RCC 7860 (cell line): ENCODE data around the gene PABPN1L.
"Not testable (repeated sequence)": the region's sequence is repeated elsewhere in the genome, so short reads cannot be mapped to it uniquely, and the experiment has no call there.

Source experiments
- DNase-seq: peaks from one replicate; pipeline ENCODE4 v3.0.0-alpha.2; 2015; ENCODE audit warnings: low spot score
- FAIRE-seq: peaks from 2 replicates; lab custom pipeline; 2012; peaks lifted over from hg19 to GRCh38; lab: Jason Lieb, UNC

PABPN1L gene

DNA sequence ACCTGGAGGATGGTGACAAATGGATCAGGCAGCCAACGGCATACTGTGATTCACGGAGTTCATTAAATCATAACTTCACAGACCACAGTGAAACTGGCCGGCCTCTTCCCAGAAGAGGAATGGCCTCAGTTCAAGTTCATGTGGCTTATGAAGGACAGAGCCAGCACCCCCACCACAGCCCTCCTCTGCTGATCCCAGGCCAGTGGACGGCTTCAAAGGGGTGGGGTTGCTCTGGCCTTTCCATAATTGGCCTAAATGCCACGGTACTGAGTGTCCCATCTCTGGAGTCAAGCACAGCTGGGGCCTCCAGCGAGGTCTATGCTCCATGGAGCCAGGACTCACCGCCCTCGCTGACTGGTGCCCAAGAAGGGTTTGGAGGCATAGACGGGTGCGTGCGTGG is 31.1 kb downstream of the PABPN1L start:
- no peak for DNase-seq
- FAIRE-seq, result no peak

DNA sequence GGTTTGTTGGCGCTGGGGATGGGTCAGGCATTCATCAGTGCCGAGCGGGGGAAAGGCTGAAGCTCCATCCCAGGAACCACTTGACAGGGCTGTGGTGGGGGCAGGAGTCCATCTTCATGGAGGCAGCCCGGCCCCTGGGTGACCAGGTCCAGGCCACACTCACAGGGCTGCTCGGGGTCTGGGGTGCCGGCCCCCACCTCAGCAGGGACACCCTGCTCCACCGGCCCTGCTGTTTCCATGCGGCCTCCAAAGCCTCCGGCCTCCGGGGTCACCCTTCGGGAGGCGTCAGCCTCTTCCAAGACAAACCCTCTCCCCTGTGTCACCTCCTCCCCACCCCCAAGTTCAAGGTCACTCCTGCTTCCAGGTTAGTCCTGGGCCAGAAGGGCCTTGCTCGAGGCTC is 31.8 kb downstream of the PABPN1L start:
- DNase-seq, result no peak
- FAIRE-seq, result no peak

DNA sequence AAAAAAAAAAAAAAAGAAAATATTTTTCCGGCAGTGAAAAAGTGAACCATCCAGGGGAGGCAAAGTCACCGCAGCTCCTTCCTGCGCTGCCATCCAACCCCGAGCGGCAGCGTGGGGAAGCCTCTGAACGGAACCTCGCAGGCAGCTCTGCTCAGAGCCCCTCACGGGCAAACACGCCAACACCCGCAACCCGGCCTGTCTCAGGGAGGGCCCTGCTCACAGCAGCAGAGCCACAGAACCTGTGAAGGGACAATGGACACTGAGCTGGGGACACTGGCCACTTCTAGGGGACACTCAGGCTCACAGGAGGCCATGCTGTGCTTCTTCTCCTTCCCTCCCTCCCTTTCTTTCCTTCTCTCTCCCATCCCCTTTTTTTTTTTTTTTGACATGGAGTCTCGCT is 33.4 kb downstream of the PABPN1L start:
- DNase-seq (no peak), FAIRE-seq (no peak)

DNA sequence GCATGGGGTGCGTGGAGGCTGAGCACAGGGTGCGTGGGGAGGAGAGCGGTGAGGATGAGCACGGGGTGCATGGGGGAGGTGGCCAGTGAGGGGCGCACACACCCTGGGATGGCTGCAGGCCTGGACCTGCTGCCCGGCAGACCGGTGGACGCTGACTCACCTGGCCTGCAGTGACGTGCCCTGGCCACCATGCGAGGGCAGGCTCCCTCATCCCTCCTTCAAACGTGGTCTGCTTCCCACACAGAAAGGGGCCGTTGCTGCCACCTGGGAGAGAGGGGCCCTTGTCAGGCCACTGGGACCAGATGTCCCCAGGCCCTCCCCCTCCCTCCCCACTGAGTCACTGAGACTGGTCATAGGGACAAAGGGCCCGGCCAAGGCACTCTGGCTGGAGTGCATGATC is 34.6 kb downstream of the PABPN1L start:
- FAIRE-seq (no peak), DNase-seq (no peak)

DNA sequence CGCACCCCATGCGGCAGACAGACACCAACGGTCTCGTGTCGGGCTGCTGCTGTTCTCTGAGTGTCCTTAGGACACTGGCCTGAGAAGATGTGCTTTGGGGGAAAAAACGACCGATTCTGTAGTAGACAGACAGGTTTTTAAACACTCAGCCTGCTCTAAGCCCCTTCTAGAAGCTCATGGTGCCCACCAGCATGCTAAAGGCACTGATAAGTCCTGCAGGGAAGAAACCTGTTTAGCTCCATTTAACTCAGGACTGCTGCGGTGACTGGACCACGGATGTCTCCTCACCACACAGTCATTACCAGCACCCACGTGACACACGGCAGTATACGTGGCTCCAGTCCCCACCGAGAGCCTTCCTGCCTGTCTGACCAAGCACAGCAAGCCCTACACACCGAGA is 35.7 kb downstream of the PABPN1L start:
- DNase-seq, result no peak
- no peak for FAIRE-seq

DNA sequence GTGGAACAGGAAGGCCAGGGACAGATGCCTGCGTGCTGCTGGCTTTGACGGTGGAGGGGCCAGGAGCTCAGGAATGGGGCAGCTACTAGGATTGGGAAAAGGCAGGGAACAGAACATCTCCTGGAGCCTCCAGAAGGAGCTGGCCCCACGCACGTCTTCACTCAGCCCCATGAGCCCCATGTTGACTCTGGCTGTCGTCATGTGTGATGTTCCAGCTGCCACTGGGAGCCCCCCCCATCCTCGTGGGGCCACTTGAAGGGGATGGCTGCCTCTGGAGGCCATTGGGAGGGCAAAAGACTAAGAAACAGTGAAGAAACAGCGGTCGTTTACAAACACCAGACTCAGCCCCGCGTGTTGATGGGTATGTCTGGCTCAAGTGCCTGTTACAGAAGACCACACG is 36.2 kb downstream of the PABPN1L start:
- FAIRE-seq (no peak), DNase-seq (no peak)

DNA sequence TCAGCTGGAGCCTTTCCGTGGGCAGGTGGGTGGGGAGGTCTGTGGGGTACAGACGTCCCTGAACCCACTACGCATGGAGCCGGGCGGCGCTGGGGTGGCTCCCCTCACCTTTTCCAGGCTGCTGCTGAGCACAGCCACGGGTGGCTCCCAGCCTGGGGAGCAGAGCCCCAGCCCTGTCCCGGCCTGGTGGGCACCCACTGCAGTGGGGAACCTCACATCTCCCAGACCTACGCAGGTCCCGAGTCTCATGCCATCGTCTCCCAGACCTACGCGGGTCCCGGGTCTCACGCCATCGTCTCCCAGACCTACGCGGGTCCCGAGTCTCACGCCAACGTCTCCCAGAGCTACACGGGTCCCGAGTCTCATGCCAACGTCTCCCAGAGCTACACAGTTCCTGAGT is 37.7 kb downstream of the PABPN1L start:
- FAIRE-seq (no peak), DNase-seq (no peak)

DNA sequence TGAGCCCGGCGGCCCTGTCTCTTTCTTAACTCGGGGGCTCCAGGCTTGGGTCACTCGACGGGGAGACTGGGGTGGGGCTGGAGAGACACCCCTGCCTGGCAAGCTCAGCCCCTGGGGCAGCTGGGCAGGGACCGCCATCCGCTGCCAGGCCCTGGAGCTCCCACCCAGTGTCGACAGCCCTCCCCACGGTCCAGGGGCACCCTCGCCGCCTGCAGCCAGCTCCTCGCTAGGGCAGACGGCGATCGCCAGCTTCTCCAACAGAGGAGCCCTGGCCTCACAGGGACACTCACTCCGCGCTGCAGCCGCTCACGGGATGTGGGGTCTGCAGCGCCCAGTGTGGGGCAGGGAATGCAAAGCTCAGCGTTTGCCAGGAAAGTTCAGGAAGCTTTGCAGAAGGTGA is 38.7 kb downstream of the PABPN1L start:
- no peak for FAIRE-seq
- DNase-seq, result no peak

DNA sequence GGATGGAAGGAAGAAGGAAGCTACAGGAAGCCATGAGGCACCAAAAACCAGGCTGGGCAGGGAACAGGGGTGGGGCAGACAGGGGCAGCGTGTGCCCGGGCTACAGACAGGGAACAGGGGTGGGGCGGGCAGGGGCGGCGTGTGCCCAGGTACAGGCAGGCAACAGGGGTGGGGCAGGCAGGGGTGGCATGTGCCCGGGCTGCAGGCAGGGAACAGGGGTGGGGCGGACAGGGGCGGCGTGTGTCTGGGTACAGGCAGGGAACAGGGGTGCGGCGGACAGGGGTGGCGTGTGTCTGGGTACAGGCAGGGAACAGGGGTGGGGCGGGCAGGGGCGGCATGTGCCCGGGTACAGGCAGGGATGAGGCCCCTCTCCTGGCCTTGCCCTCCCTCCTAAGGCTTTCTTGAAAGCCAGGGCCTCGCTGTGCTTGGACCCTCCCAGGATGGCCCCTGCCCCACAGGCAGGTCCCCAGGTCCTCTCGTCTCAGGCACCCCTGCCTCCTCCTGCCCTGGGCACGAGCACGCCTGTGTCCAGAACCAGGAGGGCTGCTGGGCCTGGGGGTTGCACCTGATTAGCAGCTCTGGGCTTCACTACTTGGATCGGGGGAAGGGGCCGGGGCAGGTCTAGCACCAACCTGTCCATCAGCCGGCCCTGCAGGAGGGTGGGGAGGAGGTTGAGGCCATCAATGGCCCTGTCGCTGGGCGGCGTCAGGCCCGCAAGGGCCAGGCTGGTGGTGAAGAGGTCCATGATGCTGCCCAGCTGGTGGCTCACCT is 40.2 kb downstream of the PABPN1L start:
- DNase-seq, result no peak
- no peak for FAIRE-seq

DNA sequence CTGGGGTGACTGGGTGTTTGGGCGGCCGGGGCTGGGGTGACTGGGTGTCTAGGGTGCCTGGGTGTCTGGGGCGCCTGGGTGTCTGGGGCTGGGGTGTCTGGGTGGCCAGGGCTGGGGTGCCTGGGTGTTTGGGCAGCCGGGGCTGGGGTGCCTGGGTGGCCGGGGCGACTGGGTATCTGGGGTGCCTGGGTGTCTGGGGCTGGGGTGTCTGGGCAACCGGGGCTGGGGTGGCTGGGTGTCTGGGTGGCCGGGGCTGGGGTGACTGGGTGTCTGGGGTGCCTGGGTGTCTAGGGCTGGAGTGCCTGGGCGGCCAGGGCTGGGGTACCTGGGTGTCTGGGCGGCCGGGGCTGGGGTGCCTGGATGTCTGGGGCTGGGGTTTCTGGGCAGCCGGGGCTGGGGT is 41.3 kb downstream of the PABPN1L start:
- FAIRE-seq, result no peak
- no peak for DNase-seq

DNA sequence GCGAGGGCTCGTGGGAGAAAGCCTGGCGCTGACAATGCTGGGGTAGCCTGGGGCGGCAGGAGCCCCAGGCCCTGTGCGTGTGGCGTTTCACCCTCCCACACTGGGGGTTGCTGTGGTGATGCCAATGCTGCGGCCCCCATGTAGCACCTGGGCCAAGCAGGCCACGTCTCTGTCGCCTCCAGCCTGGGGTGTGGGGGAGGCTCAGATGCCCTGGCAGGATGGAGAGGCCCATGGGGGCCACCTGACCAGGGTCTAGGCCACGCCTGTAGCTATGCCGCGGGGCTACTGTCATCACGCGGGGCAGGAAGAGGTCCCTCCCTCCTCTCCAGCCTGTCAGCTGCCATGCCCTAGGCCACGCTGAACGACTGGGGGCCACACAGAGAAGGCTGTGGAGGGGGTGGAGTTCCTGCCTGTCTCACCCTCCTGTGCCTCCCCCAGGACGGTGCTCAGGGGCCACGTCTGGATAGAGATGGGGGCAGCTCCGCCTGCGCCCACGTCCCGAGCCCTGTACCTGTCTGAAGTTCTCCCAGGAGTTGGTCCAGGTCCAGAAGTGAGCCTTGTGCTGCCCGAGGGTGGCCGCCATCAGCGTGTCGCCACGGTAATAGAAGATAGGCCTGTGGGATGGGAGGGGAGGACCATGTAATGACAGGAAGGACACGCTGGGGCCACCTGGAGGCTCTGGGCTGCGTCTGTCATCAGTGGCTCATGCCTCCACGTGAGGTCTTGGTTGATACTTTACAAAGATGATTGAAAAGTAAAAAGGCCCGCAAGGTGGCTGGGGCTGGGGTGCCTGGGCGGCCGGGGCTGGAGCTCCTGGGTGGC is 42.0 kb downstream of the PABPN1L start:
- DNase-seq (no peak), FAIRE-seq (no peak)

DNA sequence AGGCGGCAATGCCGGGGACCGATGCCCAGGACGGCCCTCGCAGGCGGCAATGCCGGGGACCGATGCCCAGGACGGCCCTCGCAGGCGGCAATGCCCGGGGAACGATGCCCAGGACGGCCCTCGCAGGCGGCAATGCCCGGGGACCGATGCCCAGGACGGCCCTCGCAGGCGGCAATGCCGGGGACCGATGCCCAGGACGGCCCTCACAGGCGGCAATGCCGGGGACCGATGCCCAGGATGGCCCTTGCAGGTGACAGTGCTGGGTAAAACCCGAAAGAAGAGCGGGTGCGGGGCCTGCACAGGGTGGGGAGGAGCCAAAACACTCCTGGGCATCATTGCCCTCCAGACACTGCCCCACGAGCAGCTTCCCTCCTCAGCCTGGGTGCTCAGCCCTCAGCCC is 42.8 kb downstream of the PABPN1L start:
- not testable (repeated sequence) for FAIRE-seq, DNase-seq

DNA sequence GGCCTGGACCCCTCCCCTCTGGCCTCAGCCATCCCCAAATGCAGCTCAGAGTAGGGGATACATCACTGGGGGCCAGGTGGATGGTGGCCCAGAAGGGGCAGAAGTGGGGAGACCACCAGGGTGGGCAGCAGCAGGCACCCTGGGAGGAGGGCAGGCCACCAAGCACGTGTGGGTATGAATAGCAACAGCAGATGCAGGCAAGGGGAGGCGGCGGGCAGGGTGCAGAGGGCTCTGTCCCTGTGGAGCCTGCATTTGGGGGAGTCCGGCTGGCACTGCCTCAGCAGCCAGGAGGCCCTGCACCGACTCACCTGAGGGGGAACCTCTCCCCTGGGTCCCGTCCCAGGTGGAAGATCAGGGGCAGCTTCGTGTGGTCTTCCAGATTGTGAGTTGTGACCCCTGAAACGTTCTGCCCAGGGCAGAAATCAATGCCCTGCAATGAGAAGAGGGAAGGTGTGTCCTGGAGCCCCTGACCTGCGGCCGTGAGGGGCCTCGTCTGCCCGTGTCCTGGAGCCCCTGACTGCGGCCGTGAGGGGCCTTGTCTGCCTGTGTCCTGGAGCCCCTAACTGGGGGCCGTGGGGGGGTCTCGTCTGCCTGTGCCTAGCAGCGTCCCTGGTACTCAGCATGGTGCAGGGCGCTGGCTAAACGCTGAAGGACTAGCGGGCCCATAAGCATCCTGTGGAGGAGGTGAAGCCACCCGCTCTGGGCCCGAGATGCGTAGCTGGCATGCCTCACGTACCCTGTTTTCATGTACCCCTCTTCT is 44.0 kb downstream of the PABPN1L start:
- DNase-seq (no peak), FAIRE-seq (no peak)

DNA sequence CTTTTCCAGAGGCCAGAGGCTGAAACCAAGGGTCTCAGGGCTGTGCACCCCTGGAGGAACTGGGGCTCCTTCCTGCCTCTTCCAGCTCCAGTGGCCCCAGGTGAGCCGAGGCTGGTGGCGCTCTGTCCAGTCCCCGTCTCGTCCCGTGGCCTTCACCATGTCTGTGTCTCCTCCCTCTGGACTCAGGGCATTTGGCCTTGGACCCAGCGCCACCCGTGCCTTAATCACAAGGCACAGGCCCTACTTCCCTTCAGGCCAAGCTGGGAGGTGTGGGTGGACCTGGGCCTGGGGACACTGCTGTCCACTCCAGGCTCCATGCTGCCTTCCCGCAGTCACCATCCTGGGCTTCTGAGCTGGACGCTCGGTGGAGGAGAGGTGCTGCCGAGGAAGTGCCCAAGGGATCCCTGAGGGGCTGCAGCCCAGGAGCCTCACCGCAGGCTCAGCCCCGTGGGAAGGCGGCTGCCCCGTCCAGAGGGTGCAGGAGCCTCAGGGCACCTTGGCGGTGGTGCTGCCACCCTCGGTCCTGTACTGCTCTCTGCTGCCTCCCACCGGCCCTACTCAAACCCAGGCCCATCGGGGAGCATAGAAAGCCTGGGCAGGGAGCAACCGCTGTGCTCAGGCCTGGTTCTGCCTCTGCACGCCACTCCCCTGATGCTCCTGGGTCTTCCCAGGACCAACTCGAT is 45.2 kb downstream of the PABPN1L start:
- DNase-seq (no peak), FAIRE-seq (no peak)

DNA sequence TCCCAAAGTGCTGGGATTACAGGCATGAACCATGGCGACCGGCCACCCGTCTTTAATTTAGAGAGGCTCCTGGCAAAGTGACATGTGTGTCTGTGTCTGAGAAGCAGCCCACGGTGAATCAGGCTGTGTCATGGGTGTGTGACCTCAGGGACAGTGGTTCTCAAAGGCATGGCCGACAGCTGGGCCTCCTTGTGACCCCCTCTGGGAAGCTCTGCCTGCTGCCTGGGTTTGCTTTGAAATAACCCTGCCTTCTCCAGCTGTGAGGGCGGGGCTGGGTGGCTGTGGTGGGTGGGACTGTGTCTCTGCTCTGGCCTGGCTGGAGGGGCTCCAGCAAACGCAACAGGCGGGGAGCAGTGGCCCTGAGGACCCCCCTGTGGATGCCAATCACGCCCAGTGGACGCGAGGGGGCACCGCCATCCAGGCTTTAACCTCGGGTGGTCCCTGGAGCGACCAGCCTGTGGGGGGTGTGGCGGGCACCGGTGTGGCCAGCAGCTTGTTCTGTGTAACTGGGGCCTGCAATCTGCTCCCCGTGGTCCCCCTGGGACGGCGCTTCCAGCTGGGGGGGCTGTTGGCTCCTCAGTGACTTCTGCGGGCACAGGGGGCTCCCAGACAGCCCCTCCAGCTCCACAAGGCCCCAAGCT is 46.0 kb downstream of the PABPN1L start:
- no peak for FAIRE-seq
- no peak for DNase-seq

DNA sequence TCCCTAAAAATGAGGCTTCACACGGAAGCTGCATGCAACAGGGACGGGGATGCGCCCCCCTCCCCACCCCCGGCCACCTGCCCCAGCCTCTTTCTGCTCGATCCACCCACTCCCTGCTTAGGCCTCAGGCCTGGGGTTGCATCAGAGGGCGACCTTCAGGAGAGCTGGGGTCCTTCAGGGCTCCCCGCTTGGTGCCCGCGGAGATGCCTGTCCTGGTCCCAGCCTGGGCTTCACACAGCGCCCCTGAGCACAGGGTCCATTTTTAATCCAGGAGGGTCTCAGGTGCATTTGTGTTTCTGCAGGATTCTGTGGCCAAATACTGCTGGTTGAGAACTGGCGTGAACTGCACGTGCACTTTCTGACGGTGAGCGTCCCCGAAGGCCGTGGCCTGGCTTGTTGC is 47.3 kb downstream of the PABPN1L start:
- DNase-seq (no peak), FAIRE-seq (no peak)

DNA sequence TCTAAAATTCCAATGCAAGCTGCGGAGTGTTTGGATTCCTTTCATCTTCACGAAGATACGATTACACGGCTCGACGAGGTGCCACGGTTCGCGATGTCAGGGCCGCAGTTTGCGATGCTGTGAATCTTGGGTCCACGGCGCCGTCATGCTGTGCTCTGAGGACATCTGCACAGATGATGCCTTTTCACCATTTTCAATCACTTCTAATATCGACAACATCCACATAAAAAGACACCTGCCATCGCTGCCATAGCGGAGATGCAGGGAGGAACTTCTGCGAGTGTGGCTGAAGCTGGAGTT is 47.9 kb downstream of the PABPN1L start:
- DNase-seq, result no peak
- no peak for FAIRE-seq

DNA sequence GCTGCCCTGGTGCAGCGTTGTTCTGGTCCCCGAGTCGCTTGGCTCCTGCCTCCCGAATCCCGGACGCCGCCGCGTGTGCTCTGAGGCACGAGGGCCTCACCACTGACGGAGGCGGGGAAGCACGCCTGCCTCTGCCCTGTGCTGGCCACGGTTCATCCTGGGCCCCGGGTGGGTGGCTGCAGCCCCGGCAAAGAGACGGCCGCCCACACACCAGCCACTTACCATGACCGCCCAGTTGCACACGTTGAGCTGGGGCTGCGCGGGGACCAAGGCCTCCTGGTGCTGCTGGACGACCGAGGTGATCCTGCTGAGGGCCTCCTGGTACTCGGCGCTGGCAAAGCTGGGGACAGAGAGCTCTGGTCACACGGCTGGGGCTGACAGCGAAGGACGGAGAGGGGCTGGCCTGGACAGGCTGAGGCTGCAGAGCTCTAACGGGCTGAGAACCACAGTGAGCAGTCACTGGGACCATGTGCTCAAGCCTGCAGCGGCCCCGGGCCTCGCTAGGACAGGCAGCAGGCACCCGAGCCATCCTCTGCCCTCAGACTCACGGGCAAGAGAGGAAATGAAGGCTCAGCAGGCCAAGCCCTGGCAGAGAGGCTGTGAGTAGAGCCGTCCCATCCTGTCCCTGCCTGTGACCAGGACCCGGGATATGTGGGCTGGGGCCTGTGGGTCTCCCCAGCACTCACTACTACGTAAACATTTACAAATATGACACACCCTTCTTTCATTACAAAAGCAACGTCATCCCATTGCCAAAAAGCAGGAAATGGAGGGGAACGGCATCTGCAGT is 48.5 kb downstream of the PABPN1L start:
- FAIRE-seq (no peak), DNase-seq (no peak)

DNA sequence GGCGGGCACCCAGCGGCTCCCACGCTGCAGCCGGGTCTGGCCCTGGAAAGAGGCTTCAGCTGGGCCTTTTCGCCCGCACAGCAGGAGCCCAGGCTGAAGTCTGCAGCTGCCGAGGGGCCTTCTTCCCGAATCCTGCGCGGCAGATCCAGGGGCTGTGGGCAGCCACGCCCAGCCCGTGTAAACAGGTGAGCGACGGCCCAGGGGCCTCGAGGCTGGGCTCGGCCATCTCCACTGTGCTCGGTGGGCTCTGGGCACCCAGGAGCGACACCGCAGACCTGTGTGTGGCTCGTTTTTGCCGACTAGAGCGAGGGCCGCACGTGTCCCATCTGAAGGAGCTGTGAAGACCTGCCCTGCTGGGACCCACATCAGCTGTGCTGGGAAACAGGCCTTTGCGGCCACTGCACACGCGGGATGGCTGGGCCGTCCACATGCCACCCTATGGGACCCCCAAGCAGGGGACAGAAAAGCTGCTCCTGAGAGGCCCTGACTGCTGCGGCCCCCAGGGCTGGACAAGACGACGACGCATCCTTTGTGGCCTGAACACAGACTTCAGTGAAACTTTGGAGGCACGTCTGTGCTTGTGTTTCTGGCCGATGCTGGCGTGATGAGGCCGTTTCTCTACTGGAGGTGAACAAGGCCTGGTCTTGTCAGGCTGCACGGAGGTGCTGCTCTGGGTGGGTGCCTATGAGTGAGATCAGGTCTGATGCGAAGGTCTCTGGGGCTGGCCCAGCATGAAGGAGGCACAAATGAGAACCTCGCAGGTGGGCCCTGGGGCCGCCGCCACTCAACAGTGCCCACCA is 49.5 kb downstream of the PABPN1L start:
- DNase-seq (no peak), FAIRE-seq (no peak)
